Measurements from ENCODE around the gene MRM3. TPM values are rescaled to one million over a fixed set of nuclear protein-coding genes. Genes with fewer than 3 reads are reported as not detected.
"Not testable (repeated sequence)": the region's sequence is repeated elsewhere in the genome, so short reads cannot be mapped to it uniquely, and the experiment has no call there.

MRM3 gene
- total RNA-seq, 6 experiments from 2014 or later, result 10.0 to 18.1 (median 13.4) TPM

- H3K36me3 ChIP-seq, result no peaks in the 10 kb centered on the region
- DNase-seq (no peak), ATAC-seq (no peak)
- no peaks in the 10 kb centered on the region for H3K4me1 ChIP-seq
- no peak overlapping the region for H3K27ac ChIP-seq
- no peaks in the 10 kb centered on the region for H3K27me3 ChIP-seq
- H3K4me3 ChIP-seq, result no peak overlapping the region
- 71% methylated on average over 4 of the region's 17 CpGs for WGBS (ENCODE audit: insufficient coverage, low coverage, low lambda C conversion rate, missing lambda C conversion rate)
- intact Hi-C loops (cut with DNase I), result no loop called here
- H3K9me3 ChIP-seq, result no peaks in the 10 kb centered on the region
- TF ChIP-seq POLR2A (IDR thresholded peaks at IDR 0.05) (no peak), CTCF (IDR thresholded peaks at IDR 0.05) (no peak)
These were observed 43.1 kb downstream of the MRM3 start for GRCh38 chr17:825216-825615.

GRCh38 chr17:826778-827177, 44.6 kb downstream of the MRM3 start:
- DNase-seq (no peak), ATAC-seq (no peak)
- H3K4me3 ChIP-seq, result no peak overlapping the region
- intact Hi-C loops (cut with DNase I), result no loop called here
- no peak overlapping the region for H3K27ac ChIP-seq
- H3K9me3 ChIP-seq, result no peaks in the 10 kb centered on the region
- 88% methylated on average over 8 of the region's 21 CpGs for WGBS (ENCODE audit: insufficient coverage, low coverage, low lambda C conversion rate, missing lambda C conversion rate)
- H3K27me3 ChIP-seq, result no peaks in the 10 kb centered on the region
- no peaks in the 10 kb centered on the region for H3K36me3 ChIP-seq
- no peaks in the 10 kb centered on the region for H3K4me1 ChIP-seq
- TF ChIP-seq CTCF (IDR thresholded peaks at IDR 0.05) (no peak), POLR2A (IDR thresholded peaks at IDR 0.05) (no peak)

- intact Hi-C loops (cut with DNase I), result no loop called here
- DNase-seq (no peak), ATAC-seq (no peak)
- no peaks in the 10 kb centered on the region for H3K9me3 ChIP-seq
- 73% methylated on average over 5 of the region's 5 CpGs for WGBS (ENCODE audit: insufficient coverage, low coverage, low lambda C conversion rate, missing lambda C conversion rate)
- H3K4me1 ChIP-seq, result no peaks in the 10 kb centered on the region
- no peak overlapping the region for H3K4me3 ChIP-seq
- H3K27ac ChIP-seq, result no peak overlapping the region
- no peaks in the 10 kb centered on the region for H3K36me3 ChIP-seq
- TF ChIP-seq CTCF (IDR thresholded peaks at IDR 0.05), result no peak
- no peak for TF ChIP-seq POLR2A (IDR thresholded peaks at IDR 0.05)
- H3K27me3 ChIP-seq, result no peaks in the 10 kb centered on the region
These were observed 46.6 kb downstream of the MRM3 start for GRCh38 chr17:828761-829160.

GRCh38 chr17:829614-830013, 47.5 kb downstream of the MRM3 start:
- H3K9me3 ChIP-seq; H3K27ac ChIP-seq; DNase-seq; H3K4me3 ChIP-seq; H3K27me3 ChIP-seq; ATAC-seq; H3K36me3 ChIP-seq; intact Hi-C loops (cut with DNase I); H3K4me1 ChIP-seq: not testable (repeated sequence)
- 54% methylated on average over 3 of the region's 3 CpGs for WGBS (ENCODE audit: insufficient coverage, low coverage, low lambda C conversion rate, missing lambda C conversion rate)

GRCh38 chr17:830381-830780, 48.2 kb downstream of the MRM3 start:
- Histone ChIP-seq H3K4me3 (no peak overlapping the region), H3K4me1 (no peaks in the 10 kb centered on the region), H3K36me3 (no peaks in the 10 kb centered on the region), H3K27me3 (no peaks in the 10 kb centered on the region), H3K27ac (no peak overlapping the region), H3K9me3 (no peaks in the 10 kb centered on the region)
- 72% methylated on average over 15 of the region's 19 CpGs for WGBS (ENCODE audit: insufficient coverage, low coverage, low lambda C conversion rate, missing lambda C conversion rate)
- intact Hi-C loops (cut with DNase I), result no loop called here
- TF ChIP-seq CTCF (IDR thresholded peaks at IDR 0.05) (no peak), POLR2A (IDR thresholded peaks at IDR 0.05) (no peak)
- ATAC-seq (no peak), DNase-seq (no peak)
